Endodermal cell (in vitro differentiated cells): ENCODE data around the gene ZNF805. TPM values are rescaled to one million over a fixed set of nuclear protein-coding genes. Genes with fewer than 3 reads are reported as not detected.

ENCODE experiments used
- DNase-seq: peaks from one replicate; pipeline ENCODE4 v3.0.0-alpha.2; 2017
- H3K27ac ChIP-seq: 2 replicates; pipeline ENCODE4 v1.5.1; 2013; ENCODE audit warnings: mild to moderate bottlenecking, low read depth, low read length, moderate library complexity
- H3K27me3 ChIP-seq: 2 replicates; pipeline ENCODE4 v1.6.1; 2013; ENCODE audit warnings: mild to moderate bottlenecking, low read length, moderate library complexity; ENCODE audit not compliant: insufficient read depth, control insufficient read depth, poor library complexity, severe bottlenecking
- H3K36me3 ChIP-seq: 2 replicates; pipeline ENCODE4 v1.7.0; 2013; ENCODE audit warnings: mild to moderate bottlenecking, low read length, moderate library complexity; ENCODE audit not compliant: control insufficient read depth, insufficient read depth
- H3K4me1 ChIP-seq: one replicate; pipeline ENCODE4 v1.7.0; 2013; ENCODE audit warnings: low read length; ENCODE audit not compliant: control insufficient read depth, insufficient read depth
- H3K4me3 ChIP-seq: 2 replicates; pipeline ENCODE4 v1.5.1; 2013; ENCODE audit warnings: mild to moderate bottlenecking, low read length, moderate library complexity
- H3K9ac ChIP-seq: 2 replicates; pipeline ENCODE4 v1.6.1; 2013; ENCODE audit warnings: mild to moderate bottlenecking, low read length, moderate library complexity; ENCODE audit not compliant: poor library complexity, severe bottlenecking; ENCODE audit errors: extremely low read depth
- H3K9me3 ChIP-seq: 2 replicates; pipeline ENCODE4 v1.6.1; 2013; ENCODE audit warnings: mild to moderate bottlenecking, low read length, moderate library complexity; ENCODE audit not compliant: control insufficient read depth
- H3K27ac Mint-ChIP-seq: 2 replicates; pipeline ENCODE4 v1.8.0; 2020; ENCODE audit warnings: mixed read lengths
- H3K27me3 Mint-ChIP-seq: 2 replicates; pipeline ENCODE4 v1.8.0; 2021; ENCODE audit warnings: mild to moderate bottlenecking, mixed read lengths; ENCODE audit not compliant: insufficient read depth
- H3K36me3 Mint-ChIP-seq: 2 replicates; pipeline ENCODE4 v1.8.0; 2020; ENCODE audit warnings: low read depth, mixed read lengths
- H3K4me1 Mint-ChIP-seq: 2 replicates; pipeline ENCODE4 v1.8.0; 2020; ENCODE audit warnings: mixed read lengths
- H3K4me3 Mint-ChIP-seq: 2 replicates; pipeline ENCODE4 v1.8.0; 2020; ENCODE audit warnings: mild to moderate bottlenecking, moderate library complexity, mixed read lengths
- H3K9me3 Mint-ChIP-seq: 2 replicates; pipeline ENCODE4 v1.8.0; 2020; ENCODE audit warnings: mild to moderate bottlenecking, mixed read lengths
- WGBS, 2 experiments: methylation state at CpG; one replicate each; pipeline versions ENCODE4 v1.1.5 to v1.1.7; 2013; ENCODE audit warnings: missing lambda C conversion rate in 2 of 2, mixed read lengths in 1 of 2; ENCODE audit not compliant: insufficient coverage in 1 of 2, insufficient read length in 1 of 2; 5-methylcytosine and 5-hydroxymethylcytosine counted together
- total RNA-seq, 2 donors: library from RNA; stranded (reverse); fragmentation: NEBNext Ultra II Directional in 1 of 2; extraction: Animal tissue kit (Norgen Biotek cat#: 25700) in 1 of 2; gene quantifications; 2 replicates in 1 of 2; 3 replicates in 1 of 2; pipeline ENCODE4 v1.2.1, GENCODE V29; 2021
- TF ChIP-seq, protein P1 (sequence below): fragments of 200-600 bp; sonication (generic); conservative IDR thresholded peaks from 2 replicates; pipeline ENCODE4 v1.5.0; 2021; ENCODE audit warnings: antibody characterized with exemption, mild to moderate bottlenecking

The ZNF805 gene
- total RNA-seq, 2 donors from 2014 or later: 16.6 to 21.1 TPM

DNA sequence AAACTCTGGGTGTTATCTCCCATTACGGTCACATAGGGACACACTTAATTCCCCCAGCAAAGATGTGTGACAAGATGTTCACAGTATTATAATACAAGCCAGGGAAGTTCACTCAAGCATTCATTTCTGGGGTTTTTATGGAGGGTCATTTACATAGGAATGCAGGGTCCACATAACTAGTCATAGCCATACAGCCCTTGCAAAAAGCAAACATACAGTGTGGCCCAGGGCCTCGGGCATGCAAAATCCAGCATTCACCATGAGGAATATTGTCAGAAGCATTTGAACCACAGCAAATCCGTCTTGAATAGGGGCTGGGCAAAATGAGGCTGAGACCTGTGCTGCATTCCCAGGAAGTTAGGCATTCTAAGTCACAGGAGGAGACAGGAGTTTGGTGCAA lies 26.9 kb downstream of the ZNF805 start:
- TF ChIP-seq, protein P1, sequence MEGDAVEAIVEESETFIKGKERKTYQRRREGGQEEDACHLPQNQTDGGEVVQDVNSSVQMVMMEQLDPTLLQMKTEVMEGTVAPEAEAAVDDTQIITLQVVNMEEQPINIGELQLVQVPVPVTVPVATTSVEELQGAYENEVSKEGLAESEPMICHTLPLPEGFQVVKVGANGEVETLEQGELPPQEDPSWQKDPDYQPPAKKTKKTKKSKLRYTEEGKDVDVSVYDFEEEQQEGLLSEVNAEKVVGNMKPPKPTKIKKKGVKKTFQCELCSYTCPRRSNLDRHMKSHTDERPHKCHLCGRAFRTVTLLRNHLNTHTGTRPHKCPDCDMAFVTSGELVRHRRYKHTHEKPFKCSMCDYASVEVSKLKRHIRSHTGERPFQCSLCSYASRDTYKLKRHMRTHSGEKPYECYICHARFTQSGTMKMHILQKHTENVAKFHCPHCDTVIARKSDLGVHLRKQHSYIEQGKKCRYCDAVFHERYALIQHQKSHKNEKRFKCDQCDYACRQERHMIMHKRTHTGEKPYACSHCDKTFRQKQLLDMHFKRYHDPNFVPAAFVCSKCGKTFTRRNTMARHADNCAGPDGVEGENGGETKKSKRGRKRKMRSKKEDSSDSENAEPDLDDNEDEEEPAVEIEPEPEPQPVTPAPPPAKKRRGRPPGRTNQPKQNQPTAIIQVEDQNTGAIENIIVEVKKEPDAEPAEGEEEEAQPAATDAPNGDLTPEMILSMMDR: no peak
- Mint-ChIP-seq H3K27ac (no peak overlapping the region), H3K4me1 (peaks cover 16% of the 10 kb centered on the region), H3K27me3 (no peaks in the 10 kb centered on the region), H3K9me3 (no peaks in the 10 kb centered on the region), H3K36me3 (peaks cover 4% of the 10 kb centered on the region), H3K4me3 (no peak overlapping the region)
- Histone ChIP-seq H3K4me3 (no peak overlapping the region), H3K9me3 (no peaks in the 10 kb centered on the region), H3K36me3 (peaks cover 4% of the 10 kb centered on the region), H3K27me3 (no peaks in the 10 kb centered on the region), H3K9ac (no peak overlapping the region), H3K27ac (no peak overlapping the region), H3K4me1 (peaks cover 5% of the 10 kb centered on the region)
- 75 to 82% methylated on average over 2 to 3 of the region's 3 CpGs for WGBS, 2 experiments
- no peak for DNase-seq

DNA sequence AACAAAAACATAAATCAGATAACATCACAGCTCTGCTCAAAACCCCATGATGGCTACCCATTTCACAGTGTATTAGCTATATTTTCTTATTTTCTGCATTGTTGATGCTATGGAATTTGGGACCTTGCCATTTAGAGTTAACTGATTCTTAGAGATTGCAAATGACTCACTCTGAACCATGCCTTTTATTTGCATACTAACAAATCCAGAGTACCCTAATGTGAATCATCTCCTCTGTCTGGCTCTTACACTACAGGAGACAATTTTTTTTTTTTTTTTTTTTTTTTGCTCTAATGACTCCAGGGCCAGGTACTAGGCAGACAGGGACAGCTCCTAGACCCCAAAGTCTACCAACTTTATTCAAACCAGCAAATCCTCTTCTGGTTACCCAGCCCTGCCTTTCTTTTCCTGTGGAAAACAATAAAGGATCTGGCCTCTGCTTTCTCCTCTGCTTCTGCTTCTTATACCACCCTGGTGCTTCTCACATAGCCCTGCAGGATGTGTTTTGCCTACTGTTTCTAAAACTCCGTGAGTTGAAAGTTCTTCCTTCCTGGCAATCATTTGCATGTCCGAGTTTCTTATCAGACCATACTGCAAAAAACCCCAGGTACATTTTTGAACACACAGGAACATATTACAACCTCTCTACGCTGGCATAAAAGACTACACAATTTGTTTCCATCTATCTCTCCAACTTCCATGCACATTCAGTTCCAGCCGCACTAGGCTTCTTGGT lies 29.3 kb downstream of the ZNF805 start:
- no peak overlapping the region for H3K4me3 ChIP-seq
- no peaks in the 10 kb centered on the region for H3K4me1 ChIP-seq
- Mint-ChIP-seq H3K4me3 (no peak overlapping the region), H3K27me3 (no peaks in the 10 kb centered on the region), H3K36me3 (peaks cover 5% of the 10 kb centered on the region), H3K4me1 (peaks cover 13% of the 10 kb centered on the region), H3K9me3 (no peaks in the 10 kb centered on the region), H3K27ac (peak overlapping the region; percentile 58)
- TF ChIP-seq, protein P1: no peak
- H3K9me3 ChIP-seq: no peaks in the 10 kb centered on the region
- no peaks in the 10 kb centered on the region for H3K27me3 ChIP-seq
- 90 to 100% methylated on average over 4 of the region's 4 CpGs for WGBS, 2 experiments
- no peaks in the 10 kb centered on the region for H3K36me3 ChIP-seq
- H3K27ac ChIP-seq: no peak overlapping the region
- no peak for DNase-seq
- no peak overlapping the region for H3K9ac ChIP-seq

DNA sequence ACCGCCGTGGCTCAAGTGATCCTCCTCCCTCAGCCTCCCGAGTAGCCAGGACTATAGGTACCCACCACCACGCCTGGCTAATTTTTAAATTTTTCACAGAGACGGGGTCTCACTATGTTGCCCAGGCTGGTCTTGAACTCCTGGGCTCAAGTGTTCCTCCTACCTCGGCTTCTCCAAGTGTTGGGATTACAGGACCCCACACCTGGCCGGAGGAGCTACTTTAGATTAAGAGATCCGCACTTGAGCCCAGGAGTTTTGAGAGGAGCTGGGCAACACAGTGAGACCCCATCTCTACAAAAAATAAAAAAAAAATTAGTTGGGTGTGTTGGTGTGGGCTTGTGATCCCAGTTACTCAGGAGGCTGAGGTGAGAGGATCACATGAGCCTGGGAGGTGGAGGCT lies 30.8 kb downstream of the ZNF805 start:
- H3K9me3 Mint-ChIP-seq: no peaks in the 10 kb centered on the region
- Histone ChIP-seq H3K27ac (no peak overlapping the region), H3K9ac (no peak overlapping the region), H3K4me3 (no peak overlapping the region), H3K36me3 (no peaks in the 10 kb centered on the region), H3K9me3 (no peaks in the 10 kb centered on the region), H3K4me1 (no peaks in the 10 kb centered on the region), H3K27me3 (no peaks in the 10 kb centered on the region)
- no peak overlapping the region for H3K27ac Mint-ChIP-seq
- H3K4me3 Mint-ChIP-seq: no peak overlapping the region
- TF ChIP-seq, protein P1: no peak
- H3K36me3 Mint-ChIP-seq: peaks cover 5% of the 10 kb centered on the region
- 90 to 93% methylated on average over 5 to 8 of the region's 8 CpGs for WGBS, 2 experiments
- H3K27me3 Mint-ChIP-seq: no peaks in the 10 kb centered on the region
- H3K4me1 Mint-ChIP-seq: peaks cover 13% of the 10 kb centered on the region
- no peak for DNase-seq
